SK-N-SH (cell line): Measurements from ENCODE around the gene ISM1. TPM values are rescaled to one million over a fixed set of nuclear protein-coding genes. Genes with fewer than 3 reads are reported as not detected.

Experiments
- CTCF ChIA-PET: fragments of 300-600, 350-600 bp; formaldehyde crosslinking; extraction: SDS; loops from one replicate; lab custom pipeline; 2021; lab: Yijun Ruan, JAX
- POLR2A ChIA-PET: fragments of 350-600 bp; sonication (Branson Sonifier 250); formaldehyde crosslinking; extraction: SDS; loops from one replicate; lab custom pipeline; 2020; ENCODE audit warnings: antibody characterized with exemption, inconsistent platforms; lab: Yijun Ruan, JAX
- DNase-seq: peaks from one replicate; pipeline ENCODE4 v3.0.0; 2012
- H2AFZ ChIP-seq: fragments of 200-600 bp; sonication (generic); 2 replicates; pipeline ENCODE4 v1.8.1; 2016; ENCODE audit warnings: antibody characterized with exemption, mild to moderate bottlenecking, low read depth
- H3F3A ChIP-seq: fragments of 200-600 bp; sonication (generic); replicated peaks from 2 replicates; pipeline ENCODE3; 2016; ENCODE audit warnings: antibody characterized with exemption, mild to moderate bottlenecking; ENCODE audit not compliant: insufficient read depth
- H3K27ac ChIP-seq, 2 experiments: fragments of 200-500 bp in 1 of 2; fragments of 200-600 bp in 1 of 2; sonication (Bioruptor generic) in 1 of 2; sonication (generic), shearing (Covaris generic) in 1 of 2; 2 replicates each; pipeline versions ENCODE4 v1.5.1 to v1.6.1; 2014 to 2016; ENCODE audit warnings: low read depth in 2 of 2, inconsistent platforms in 1 of 2, low read length in 1 of 2, mild to moderate bottlenecking in 1 of 2, mixed read lengths in 1 of 2
- H3K27me3 ChIP-seq: fragments of 200-600 bp; sonication (generic), shearing (Covaris generic); 2 replicates; pipeline ENCODE4 v1.6.1; 2016; ENCODE audit warnings: mixed run types; ENCODE audit not compliant: insufficient read depth
- H3K36me3 ChIP-seq, 2 experiments: fragments of 200-500 bp in 1 of 2; fragments of 200-600 bp in 1 of 2; sonication (Bioruptor generic) in 1 of 2; sonication (generic) in 1 of 2; replicated peaks in 1 of 2; 2 replicates each; pipeline versions ENCODE3 to v1.5.1; 2014 to 2016; ENCODE audit warnings: low read length in 1 of 2, mild to moderate bottlenecking in 1 of 2; ENCODE audit not compliant: insufficient read depth in 2 of 2, control insufficient read depth in 1 of 2
- H3K4me1 ChIP-seq, 2 experiments: fragments of 200-500 bp in 1 of 2; fragments of 200-600 bp in 1 of 2; sonication (Bioruptor generic) in 1 of 2; sonication (generic), shearing (Covaris generic) in 1 of 2; 2 replicates each; pipeline versions ENCODE4 v1.5.1 to v1.6.1; 2014 to 2016; ENCODE audit warnings: low read depth in 1 of 2, low read length in 1 of 2, mixed run types in 1 of 2; ENCODE audit not compliant: insufficient read depth in 2 of 2, control insufficient read depth in 1 of 2
- H3K4me2 ChIP-seq: fragments of 200-600 bp; sonication (generic), shearing (Covaris generic); 2 replicates; pipeline ENCODE4 v1.6.1; 2017; ENCODE audit warnings: mixed run types
- H3K4me3 ChIP-seq, 2 experiments: fragments of 200-500 bp in 1 of 2; fragments of 200-600 bp in 1 of 2; sonication (Bioruptor generic) in 1 of 2; sonication (generic), shearing (Covaris generic) in 1 of 2; 2 replicates each; pipeline versions ENCODE4 v1.5.1 to v1.8.1; 2014 to 2016; ENCODE audit warnings: low read depth in 2 of 2, inconsistent platforms in 1 of 2, low read length in 1 of 2, mild to moderate bottlenecking in 1 of 2, mixed read lengths in 1 of 2, moderate library complexity in 1 of 2
- H3K79me2 ChIP-seq: fragments of 200-600 bp; sonication (generic); 2 replicates; pipeline ENCODE4 v1.8.1; 2017; ENCODE audit warnings: mild to moderate bottlenecking; ENCODE audit not compliant: insufficient read depth
- H3K9ac ChIP-seq: fragments of 200-600 bp; sonication (generic); 2 replicates; pipeline ENCODE4 v1.6.1; 2017; ENCODE audit warnings: mixed run types
- H3K9me2 ChIP-seq: fragments of 200-600 bp; sonication (generic); 2 replicates; pipeline ENCODE4 v1.6.1; 2017; ENCODE audit warnings: mixed run types
- H3K9me3 ChIP-seq: fragments of 200-600 bp; sonication (generic); 2 replicates; pipeline ENCODE4 v1.6.1; 2017; ENCODE audit warnings: mixed run types, mild to moderate bottlenecking, moderate library complexity
- H4K20me1 ChIP-seq: fragments of 200-600 bp; sonication (generic); 2 replicates; pipeline ENCODE4 v1.6.1; 2017; ENCODE audit warnings: mild to moderate bottlenecking, mixed run types; ENCODE audit not compliant: insufficient read depth
- CHD2 ChIP-seq: fragments of 150-350 bp; IDR thresholded peaks from 2 replicates; pipeline ENCODE4 v1.6.1; 2018; ENCODE audit warnings: low read length; ENCODE audit not compliant: partially characterized antibody
- EZH2phosphoT487 ChIP-seq: fragments of 200-600 bp; sonication (generic); IDR thresholded peaks from 2 replicates; pipeline ENCODE4 v1.6.1; 2017; ENCODE audit warnings: low read depth, mixed run types, mild to moderate bottlenecking, antibody characterized with exemption, moderate library complexity, borderline replicate concordance
- FOXJ3 ChIP-seq: sonication (generic); formaldehyde crosslinking; IDR thresholded peaks from 2 replicates; pipeline ENCODE4 v1.5.1; 2020; ENCODE audit warnings: mild to moderate bottlenecking, missing genetic modification reagents
- FOXM1 ChIP-seq: IDR thresholded peaks from 2 replicates; pipeline ENCODE4 v1.4.0; 2012; ENCODE audit warnings: low read depth, mild to moderate bottlenecking
- IRF3 ChIP-seq: fragments of 150-350 bp; IDR thresholded peaks from 2 replicates; pipeline ENCODE4 v1.6.1; 2016; ENCODE audit warnings: mild to moderate bottlenecking, low read depth, low read length
- MXI1 ChIP-seq: IDR thresholded peaks from 2 replicates; pipeline ENCODE4 v1.6.1; 2012; ENCODE audit warnings: mild to moderate bottlenecking, low read depth, low read length, improper control_type of control experiment
- NFIC ChIP-seq: IDR thresholded peaks from 2 replicates; pipeline ENCODE4 v1.4.0; 2012; ENCODE audit warnings: borderline replicate concordance
- NRF1 ChIP-seq: IDR thresholded peaks from 2 replicates; pipeline ENCODE4 v1.6.1; 2012; ENCODE audit warnings: low read depth, mild to moderate bottlenecking, low read length
- RAD21 ChIP-seq: IDR thresholded peaks from 2 replicates; pipeline ENCODE4 v1.6.1; 2012; ENCODE audit warnings: mild to moderate bottlenecking, low read length
- RCOR1 ChIP-seq: fragments of 150-350 bp; IDR thresholded peaks from 2 replicates; pipeline ENCODE4 v1.6.1; 2017; ENCODE audit warnings: antibody characterized with exemption, low read length
- REST ChIP-seq: IDR thresholded peaks from 2 replicates; pipeline ENCODE4 v1.6.1; 2012; ENCODE audit warnings: mild to moderate bottlenecking, low read depth, low read length, moderate library complexity
- SMC3 ChIP-seq: IDR thresholded peaks from 2 replicates; pipeline ENCODE4 v1.6.1; 2012; ENCODE audit warnings: low read depth, low read length, improper control_type of control experiment
- ZBTB33 ChIP-seq: IDR thresholded peaks from 2 replicates; pipeline ENCODE4 v1.4.0; 2012; ENCODE audit warnings: low read depth, borderline replicate concordance
- WGBS: methylation state at CpG from one replicate; pipeline ENCODE4 v1.1.6; 2017; ENCODE audit warnings: low lambda C conversion rate; 5-methylcytosine and 5-hydroxymethylcytosine counted together
- polyA plus RNA-seq, 3 experiments: library from polyadenylated mRNA; depleted of rRNA; stranded (reverse); fragments of >200 nt; gene quantifications; 2 replicates each; pipeline ENCODE4 v1.2.3, GENCODE V29; 2012

The ISM1 gene
- polyA plus RNA-seq, 1 of the 3 experiments (the other 2 are of a cell fraction), result not detected

GRCh38 chr20:13290724-13291123 is 69.7 kb downstream of the ISM1 start:
- TF ChIP-seq FOXJ3 (CRISPR knock-in tag) (no peak), REST (no peak), NFIC (no peak), FOXM1 (no peak), EZH2phosphoT487 (no peak), RCOR1 (no peak), ZBTB33 (no peak), MXI1 (no peak), IRF3 (no peak)
- CTCF ChIA-PET, result interaction anchor here (1.4 to 2.1 kb wide), 2 partner anchors 12 to 171 kb away, joined by 4 to 7 read pairs; no protein-coding TSS in a partner anchor
- Histone ChIP-seq H4K20me1 (no peaks in the 10 kb centered on the region), H3F3A (no peaks in the 10 kb centered on the region), H3K4me2 (no peak overlapping the region), H3K36me3 (no peaks in the 10 kb centered on the region), H3K27ac (no peak overlapping the region), H3K27me3 (no peaks in the 10 kb centered on the region; the same call in 1 of the 2 replicates), H2AFZ (no peak overlapping the region), H3K4me1 (peaks cover 0 to 5% of the 10 kb centered on the region in 2 experiments; a peak in 1 of 4 replicates), H3K9ac (no peak overlapping the region), H3K9me3 (no peaks in the 10 kb centered on the region), H3K4me3 (no peak overlapping the region), H3K79me2 (no peaks in the 10 kb centered on the region), H3K9me2 (no peaks in the 10 kb centered on the region)
- POLR2A ChIA-PET, result no interaction called here
- no peak for DNase-seq
- WGBS, result 45% methylated on average over 2 of the region's 2 CpGs

DNA sequence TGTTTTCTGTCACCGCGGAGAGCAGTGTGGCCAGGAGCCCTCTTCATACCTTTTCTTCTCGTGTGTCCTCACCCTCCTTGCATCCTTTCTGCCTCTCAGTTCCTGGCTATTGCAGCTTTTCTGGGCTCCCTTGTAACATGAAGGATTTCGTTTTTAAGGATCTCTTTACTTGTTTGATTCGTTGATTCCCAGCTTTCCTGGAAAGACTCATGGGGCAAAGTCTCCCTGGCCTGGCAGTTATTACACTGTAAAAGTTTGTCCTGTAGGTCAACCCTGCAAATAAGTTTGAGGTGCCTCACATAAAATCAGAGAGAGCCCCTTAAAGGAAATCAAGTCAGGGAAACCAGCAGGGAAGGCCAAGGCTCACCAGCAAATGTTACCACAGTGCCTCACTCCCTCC is 70.1 kb downstream of the ISM1 start:
- no peak for DNase-seq
- Histone ChIP-seq H3K9me2 (no peaks in the 10 kb centered on the region), H3K4me2 (no peak overlapping the region), H2AFZ (no peak overlapping the region), H3K9me3 (no peaks in the 10 kb centered on the region), H3K27ac (no peak overlapping the region), H3K4me3 (no peak overlapping the region), H3K27me3 (no peaks in the 10 kb centered on the region; the same call in 1 of the 2 replicates), H3K79me2 (no peaks in the 10 kb centered on the region), H4K20me1 (no peaks in the 10 kb centered on the region), H3K9ac (no peak overlapping the region), H3K36me3 (no peaks in the 10 kb centered on the region), H3F3A (no peaks in the 10 kb centered on the region)
- ChIA-PET POLR2A (no interaction called here), CTCF (interaction anchor here (1.4 to 2.1 kb wide), 2 partner anchors 12 to 171 kb away, joined by 4 to 7 read pairs; no protein-coding TSS in a partner anchor)
- 51% methylated on average over 5 of the region's 5 CpGs for WGBS
- TF ChIP-seq SMC3 (no peak), REST (no peak), IRF3 (no peak), NRF1 (no peak), CHD2 (no peak), RAD21 (no peak)
- TF ChIP-seq, all 33 proteins: peak for 0
- peaks cover 0 to 5% of the 10 kb centered on the region in 2 experiments; a peak in 1 of 4 replicates for H3K4me1 ChIP-seq
